Liver (tissue), 3 donors: Measurements from ENCODE around the gene VSIG10L.

Experiments
- EGR1 ChIP-seq, 2 donors: IDR thresholded peaks; 2 replicates each; pipeline ENCODE4 v1.6.1; 2016 to 2018; ENCODE audit warnings: antibody characterized with exemption in 2 of 2, low read depth in 2 of 2
- FOXA1 ChIP-seq: IDR thresholded peaks from 2 replicates; pipeline ENCODE4 v1.6.1; 2016; ENCODE audit warnings: antibody characterized with exemption
- GABPA ChIP-seq, 2 donors: IDR thresholded peaks in 1 of 2; conservative IDR thresholded peaks in 1 of 2; 2 replicates each; pipeline ENCODE4 v1.6.1; 2016; ENCODE audit warnings: antibody characterized with exemption in 2 of 2, mild to moderate bottlenecking in 1 of 2, moderate library complexity in 1 of 2
- NR2F2 ChIP-seq: IDR thresholded peaks from 2 replicates; pipeline ENCODE4 v1.6.1; 2016; ENCODE audit warnings: antibody characterized with exemption
- SP1 ChIP-seq: IDR thresholded peaks from 2 replicates; pipeline ENCODE4 v1.6.1; 2018; ENCODE audit warnings: antibody characterized with exemption, mild to moderate bottlenecking
- TAF1 ChIP-seq: conservative IDR thresholded peaks from 2 replicates; pipeline ENCODE4 v1.6.1; 2016; ENCODE audit warnings: antibody characterized with exemption, mild to moderate bottlenecking
- TF ChIP-seq, protein P1 (sequence below): fragments of 150-350 bp; IDR thresholded peaks from 2 replicates; pipeline ENCODE4 v1.5.1; 2017; ENCODE audit warnings: improper control_type of control experiment, low read depth, low read length; ENCODE audit not compliant: missing input control
- TF ChIP-seq, protein P2 (sequence below): IDR thresholded peaks from 2 replicates; pipeline ENCODE4 v1.6.1; 2016; ENCODE audit warnings: antibody characterized with exemption
- TF ChIP-seq, protein P3 (sequence below): IDR thresholded peaks from 2 replicates; pipeline ENCODE4 v1.6.1; 2016; ENCODE audit warnings: antibody characterized with exemption
- TF ChIP-seq, protein P4 (sequence below): IDR thresholded peaks from 2 replicates; pipeline ENCODE4 v1.6.1; 2016; ENCODE audit warnings: antibody characterized with exemption
- donor health status: healthy.
- donor health status: healthy.

DNA sequence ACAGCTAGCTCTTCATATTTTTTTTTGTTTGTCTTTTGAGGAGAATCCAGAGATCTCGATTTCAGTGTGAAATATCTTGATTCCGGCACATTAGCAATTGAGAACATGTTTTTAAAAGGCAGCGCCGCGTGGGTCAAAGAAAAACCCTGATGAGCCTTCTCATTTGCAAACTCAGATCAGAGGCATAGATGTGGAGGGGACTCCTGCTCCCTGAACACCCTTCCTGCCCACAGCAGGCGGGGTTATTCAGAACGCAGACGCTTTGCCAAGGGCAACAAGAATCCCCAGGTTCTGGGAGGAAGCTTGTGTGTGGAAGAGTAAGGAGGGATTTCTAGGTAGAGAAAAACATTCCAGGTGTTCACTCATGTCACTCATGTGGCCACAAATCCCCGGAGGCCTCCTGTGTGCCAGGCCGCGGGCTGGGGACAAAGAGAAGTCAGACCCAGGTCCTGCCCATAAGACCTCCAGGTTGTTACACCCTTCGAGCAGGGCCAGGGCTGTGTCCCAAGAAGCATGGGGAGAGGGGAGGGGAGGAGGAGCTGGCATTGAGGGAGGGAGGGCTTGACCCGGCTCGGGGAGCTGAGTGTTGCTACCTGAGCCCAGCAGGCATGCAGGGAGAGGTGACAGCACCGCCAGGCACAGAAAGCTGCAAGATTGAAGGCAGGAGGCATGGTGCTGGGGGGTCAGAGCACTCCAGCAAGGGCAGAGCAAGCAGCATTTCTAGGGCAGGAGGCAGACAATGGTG, 46.4 kb downstream of the VSIG10L start:
- TF ChIP-seq, protein P1, sequence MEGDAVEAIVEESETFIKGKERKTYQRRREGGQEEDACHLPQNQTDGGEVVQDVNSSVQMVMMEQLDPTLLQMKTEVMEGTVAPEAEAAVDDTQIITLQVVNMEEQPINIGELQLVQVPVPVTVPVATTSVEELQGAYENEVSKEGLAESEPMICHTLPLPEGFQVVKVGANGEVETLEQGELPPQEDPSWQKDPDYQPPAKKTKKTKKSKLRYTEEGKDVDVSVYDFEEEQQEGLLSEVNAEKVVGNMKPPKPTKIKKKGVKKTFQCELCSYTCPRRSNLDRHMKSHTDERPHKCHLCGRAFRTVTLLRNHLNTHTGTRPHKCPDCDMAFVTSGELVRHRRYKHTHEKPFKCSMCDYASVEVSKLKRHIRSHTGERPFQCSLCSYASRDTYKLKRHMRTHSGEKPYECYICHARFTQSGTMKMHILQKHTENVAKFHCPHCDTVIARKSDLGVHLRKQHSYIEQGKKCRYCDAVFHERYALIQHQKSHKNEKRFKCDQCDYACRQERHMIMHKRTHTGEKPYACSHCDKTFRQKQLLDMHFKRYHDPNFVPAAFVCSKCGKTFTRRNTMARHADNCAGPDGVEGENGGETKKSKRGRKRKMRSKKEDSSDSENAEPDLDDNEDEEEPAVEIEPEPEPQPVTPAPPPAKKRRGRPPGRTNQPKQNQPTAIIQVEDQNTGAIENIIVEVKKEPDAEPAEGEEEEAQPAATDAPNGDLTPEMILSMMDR = no peak
- TF ChIP-seq, protein P2, sequence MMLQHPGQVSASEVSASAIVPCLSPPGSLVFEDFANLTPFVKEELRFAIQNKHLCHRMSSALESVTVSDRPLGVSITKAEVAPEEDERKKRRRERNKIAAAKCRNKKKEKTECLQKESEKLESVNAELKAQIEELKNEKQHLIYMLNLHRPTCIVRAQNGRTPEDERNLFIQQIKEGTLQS = no peak
- TF ChIP-seq EGR1 (IDR thresholded peaks at IDR 0.05; ENCODE audit: low read depth in 2 of 2) (no peak), TAF1 (no peak), FOXA1 (no peak), SP1 (no peak), NR2F2 (no peak), GABPA (IDR thresholded peaks at IDR 0.05 in 1 of 2, conservative IDR thresholded peaks at IDR 0.05 in 1 of 2) (no peak)
- TF ChIP-seq, protein P3, sequence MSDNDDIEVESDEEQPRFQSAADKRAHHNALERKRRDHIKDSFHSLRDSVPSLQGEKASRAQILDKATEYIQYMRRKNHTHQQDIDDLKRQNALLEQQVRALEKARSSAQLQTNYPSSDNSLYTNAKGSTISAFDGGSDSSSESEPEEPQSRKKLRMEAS = no peak
- TF ChIP-seq, protein P4, sequence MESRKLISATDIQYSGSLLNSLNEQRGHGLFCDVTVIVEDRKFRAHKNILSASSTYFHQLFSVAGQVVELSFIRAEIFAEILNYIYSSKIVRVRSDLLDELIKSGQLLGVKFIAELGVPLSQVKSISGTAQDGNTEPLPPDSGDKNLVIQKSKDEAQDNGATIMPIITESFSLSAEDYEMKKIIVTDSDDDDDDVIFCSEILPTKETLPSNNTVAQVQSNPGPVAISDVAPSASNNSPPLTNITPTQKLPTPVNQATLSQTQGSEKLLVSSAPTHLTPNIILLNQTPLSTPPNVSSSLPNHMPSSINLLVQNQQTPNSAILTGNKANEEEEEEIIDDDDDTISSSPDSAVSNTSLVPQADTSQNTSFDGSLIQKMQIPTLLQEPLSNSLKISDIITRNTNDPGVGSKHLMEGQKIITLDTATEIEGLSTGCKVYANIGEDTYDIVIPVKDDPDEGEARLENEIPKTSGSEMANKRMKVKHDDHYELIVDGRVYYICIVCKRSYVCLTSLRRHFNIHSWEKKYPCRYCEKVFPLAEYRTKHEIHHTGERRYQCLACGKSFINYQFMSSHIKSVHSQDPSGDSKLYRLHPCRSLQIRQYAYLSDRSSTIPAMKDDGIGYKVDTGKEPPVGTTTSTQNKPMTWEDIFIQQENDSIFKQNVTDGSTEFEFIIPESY = no peak
